ENCODE results near the gene LONP1. TPM values are rescaled to one million over a fixed set of nuclear protein-coding genes. Genes with fewer than 3 reads are reported as not detected.

LONP1 gene
- polyA plus RNA-seq, 1 of the 3 experiments (the other 2 are of a cell fraction), result 111 TPM

DNA sequence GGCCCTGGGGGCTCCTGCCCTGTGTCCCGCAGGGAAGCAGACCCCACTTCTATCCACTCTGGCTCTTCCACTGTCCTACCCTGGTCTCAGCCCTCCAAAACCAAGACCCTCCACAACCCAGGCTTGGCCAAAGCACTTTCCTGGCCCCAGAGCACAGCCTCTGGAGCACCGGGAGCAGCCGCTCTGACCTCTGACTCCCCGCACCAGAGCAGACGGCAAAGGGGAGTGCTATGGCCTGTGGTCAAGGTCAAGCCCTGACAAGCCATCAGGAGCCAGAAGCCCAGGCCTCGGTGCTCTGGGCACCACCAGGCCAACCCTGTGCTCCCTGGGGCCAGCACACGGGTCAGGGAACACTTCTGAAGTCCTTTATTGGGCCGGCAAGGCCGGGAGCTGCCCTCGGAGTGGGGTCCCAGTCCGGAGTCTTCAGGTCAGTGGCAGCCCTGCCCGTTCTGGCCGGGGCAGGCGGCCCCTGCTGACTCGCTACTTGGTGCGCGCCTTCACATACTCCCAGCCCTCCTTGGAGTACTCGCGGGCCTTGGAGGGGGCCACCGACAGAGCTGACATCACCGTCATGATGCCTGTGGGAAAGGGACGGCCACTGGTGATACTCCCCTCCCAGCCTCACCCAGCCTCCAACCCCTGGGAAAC, 41.8 kb downstream of the LONP1 start:
- WGBS (ENCODE audit: low lambda C conversion rate), result 96% methylated on average over 5 of the region's 22 CpGs
- DNase-seq, result no peak
- Histone ChIP-seq H4K20me1 (ENCODE audit: insufficient read depth) (no peaks in the 10 kb centered on the region), H3K4me1 (ENCODE audit: control insufficient read depth in 1 of 2, insufficient read depth in 2 of 2, low read depth in 1 of 2, low read length in 1 of 2) (peaks cover 4 to 21% of the 10 kb centered on the region in 2 experiments; a peak in 1 of 4 replicates), H3K36me3 (replicated peaks in 1 of 2; ENCODE audit: control insufficient read depth in 1 of 2, insufficient read depth in 2 of 2, low read length in 1 of 2) (no peaks in the 10 kb centered on the region), H3K4me3 (ENCODE audit: low read depth in 2 of 2, low read length in 1 of 2) (no peak overlapping the region), H2AFZ (ENCODE audit: low read depth) (no peak overlapping the region), H3K9me3 (no peaks in the 10 kb centered on the region), H3K9me2 (no peaks in the 10 kb centered on the region), H3K4me2 (no peak overlapping the region), H3K27me3 (ENCODE audit: insufficient read depth) (no peaks in the 10 kb centered on the region), H3K27ac (ENCODE audit: low read depth in 2 of 2, low read length in 1 of 2) (no peak overlapping the region), H3K9ac (no peak overlapping the region), H3K79me2 (ENCODE audit: insufficient read depth) (peaks cover 17% of the 10 kb centered on the region), H3F3A (replicated peaks; ENCODE audit: insufficient read depth) (no peaks in the 10 kb centered on the region)
- CTCF ChIA-PET, result interaction anchor here (2.4 kb wide), 1 partner anchor 11 kb away, joined by 6 read pairs; the partner anchor contains the start of gene RPL36
- POLR2A ChIA-PET, result no interaction called here
- TF ChIP-seq EZH2phosphoT487 (IDR thresholded peaks at IDR 0.05; ENCODE audit: borderline replicate concordance, low read depth) (no peak), RXRA (IDR thresholded peaks at IDR 0.05; ENCODE audit: borderline replicate concordance, low read depth) (no peak), POLR2AphosphoS5 (IDR thresholded peaks at IDR 0.05; ENCODE audit: low read depth, low read length) (no peak), SMC3 (IDR thresholded peaks at IDR 0.05; ENCODE audit: low read depth, low read length) (no peak), MEF2A (IDR thresholded peaks at IDR 0.05; ENCODE audit: borderline replicate concordance, low read depth) (no peak), FOXM1 (IDR thresholded peaks at IDR 0.05; ENCODE audit: low read depth) (no peak), NRF1 (IDR thresholded peaks at IDR 0.05; ENCODE audit: low read depth, low read length) (no peak), TCF12 (IDR thresholded peaks at IDR 0.05) (no peak), RCOR1 (IDR thresholded peaks at IDR 0.05; ENCODE audit: low read length) (no peak), GATA2 (CRISPR knock-in tag; IDR thresholded peaks at IDR 0.05) (no peak), MXI1 (IDR thresholded peaks at IDR 0.05; ENCODE audit: low read depth, low read length) (no peak), EP300 (IDR thresholded peaks at IDR 0.05; ENCODE audit: borderline replicate concordance in 1 of 2, low read depth in 1 of 2, low read length in 1 of 2) (no peak), FOXJ3 (CRISPR knock-in tag; IDR thresholded peaks at IDR 0.05) (no peak), YY1 (IDR thresholded peaks at IDR 0.05; ENCODE audit: low read depth) (no peak)
- TF ChIP-seq, protein P1, sequence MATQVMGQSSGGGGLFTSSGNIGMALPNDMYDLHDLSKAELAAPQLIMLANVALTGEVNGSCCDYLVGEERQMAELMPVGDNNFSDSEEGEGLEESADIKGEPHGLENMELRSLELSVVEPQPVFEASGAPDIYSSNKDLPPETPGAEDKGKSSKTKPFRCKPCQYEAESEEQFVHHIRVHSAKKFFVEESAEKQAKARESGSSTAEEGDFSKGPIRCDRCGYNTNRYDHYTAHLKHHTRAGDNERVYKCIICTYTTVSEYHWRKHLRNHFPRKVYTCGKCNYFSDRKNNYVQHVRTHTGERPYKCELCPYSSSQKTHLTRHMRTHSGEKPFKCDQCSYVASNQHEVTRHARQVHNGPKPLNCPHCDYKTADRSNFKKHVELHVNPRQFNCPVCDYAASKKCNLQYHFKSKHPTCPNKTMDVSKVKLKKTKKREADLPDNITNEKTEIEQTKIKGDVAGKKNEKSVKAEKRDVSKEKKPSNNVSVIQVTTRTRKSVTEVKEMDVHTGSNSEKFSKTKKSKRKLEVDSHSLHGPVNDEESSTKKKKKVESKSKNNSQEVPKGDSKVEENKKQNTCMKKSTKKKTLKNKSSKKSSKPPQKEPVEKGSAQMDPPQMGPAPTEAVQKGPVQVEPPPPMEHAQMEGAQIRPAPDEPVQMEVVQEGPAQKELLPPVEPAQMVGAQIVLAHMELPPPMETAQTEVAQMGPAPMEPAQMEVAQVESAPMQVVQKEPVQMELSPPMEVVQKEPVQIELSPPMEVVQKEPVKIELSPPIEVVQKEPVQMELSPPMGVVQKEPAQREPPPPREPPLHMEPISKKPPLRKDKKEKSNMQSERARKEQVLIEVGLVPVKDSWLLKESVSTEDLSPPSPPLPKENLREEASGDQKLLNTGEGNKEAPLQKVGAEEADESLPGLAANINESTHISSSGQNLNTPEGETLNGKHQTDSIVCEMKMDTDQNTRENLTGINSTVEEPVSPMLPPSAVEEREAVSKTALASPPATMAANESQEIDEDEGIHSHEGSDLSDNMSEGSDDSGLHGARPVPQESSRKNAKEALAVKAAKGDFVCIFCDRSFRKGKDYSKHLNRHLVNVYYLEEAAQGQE (IDR thresholded peaks at IDR 0.05; ENCODE audit: low read depth, low read length), result no peak
- TF ChIP-seq, protein P2, sequence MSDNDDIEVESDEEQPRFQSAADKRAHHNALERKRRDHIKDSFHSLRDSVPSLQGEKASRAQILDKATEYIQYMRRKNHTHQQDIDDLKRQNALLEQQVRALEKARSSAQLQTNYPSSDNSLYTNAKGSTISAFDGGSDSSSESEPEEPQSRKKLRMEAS (IDR thresholded peaks at IDR 0.05; ENCODE audit: low read depth), result no peak
- TF ChIP-seq, protein P3, sequence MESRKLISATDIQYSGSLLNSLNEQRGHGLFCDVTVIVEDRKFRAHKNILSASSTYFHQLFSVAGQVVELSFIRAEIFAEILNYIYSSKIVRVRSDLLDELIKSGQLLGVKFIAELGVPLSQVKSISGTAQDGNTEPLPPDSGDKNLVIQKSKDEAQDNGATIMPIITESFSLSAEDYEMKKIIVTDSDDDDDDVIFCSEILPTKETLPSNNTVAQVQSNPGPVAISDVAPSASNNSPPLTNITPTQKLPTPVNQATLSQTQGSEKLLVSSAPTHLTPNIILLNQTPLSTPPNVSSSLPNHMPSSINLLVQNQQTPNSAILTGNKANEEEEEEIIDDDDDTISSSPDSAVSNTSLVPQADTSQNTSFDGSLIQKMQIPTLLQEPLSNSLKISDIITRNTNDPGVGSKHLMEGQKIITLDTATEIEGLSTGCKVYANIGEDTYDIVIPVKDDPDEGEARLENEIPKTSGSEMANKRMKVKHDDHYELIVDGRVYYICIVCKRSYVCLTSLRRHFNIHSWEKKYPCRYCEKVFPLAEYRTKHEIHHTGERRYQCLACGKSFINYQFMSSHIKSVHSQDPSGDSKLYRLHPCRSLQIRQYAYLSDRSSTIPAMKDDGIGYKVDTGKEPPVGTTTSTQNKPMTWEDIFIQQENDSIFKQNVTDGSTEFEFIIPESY (IDR thresholded peaks at IDR 0.05; ENCODE audit: borderline replicate concordance, low read depth), result no peak
- TF ChIP-seq, protein P4, sequence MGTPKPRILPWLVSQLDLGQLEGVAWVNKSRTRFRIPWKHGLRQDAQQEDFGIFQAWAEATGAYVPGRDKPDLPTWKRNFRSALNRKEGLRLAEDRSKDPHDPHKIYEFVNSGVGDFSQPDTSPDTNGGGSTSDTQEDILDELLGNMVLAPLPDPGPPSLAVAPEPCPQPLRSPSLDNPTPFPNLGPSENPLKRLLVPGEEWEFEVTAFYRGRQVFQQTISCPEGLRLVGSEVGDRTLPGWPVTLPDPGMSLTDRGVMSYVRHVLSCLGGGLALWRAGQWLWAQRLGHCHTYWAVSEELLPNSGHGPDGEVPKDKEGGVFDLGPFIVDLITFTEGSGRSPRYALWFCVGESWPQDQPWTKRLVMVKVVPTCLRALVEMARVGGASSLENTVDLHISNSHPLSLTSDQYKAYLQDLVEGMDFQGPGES (IDR thresholded peaks at IDR 0.05; ENCODE audit: low read depth, low read length), result no peak
- TF ChIP-seq, protein P5, sequence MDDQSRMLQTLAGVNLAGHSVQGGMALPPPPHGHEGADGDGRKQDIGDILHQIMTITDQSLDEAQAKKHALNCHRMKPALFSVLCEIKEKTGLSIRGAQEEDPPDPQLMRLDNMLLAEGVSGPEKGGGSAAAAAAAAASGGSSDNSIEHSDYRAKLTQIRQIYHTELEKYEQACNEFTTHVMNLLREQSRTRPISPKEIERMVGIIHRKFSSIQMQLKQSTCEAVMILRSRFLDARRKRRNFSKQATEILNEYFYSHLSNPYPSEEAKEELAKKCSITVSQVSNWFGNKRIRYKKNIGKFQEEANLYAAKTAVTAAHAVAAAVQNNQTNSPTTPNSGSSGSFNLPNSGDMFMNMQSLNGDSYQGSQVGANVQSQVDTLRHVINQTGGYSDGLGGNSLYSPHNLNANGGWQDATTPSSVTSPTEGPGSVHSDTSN (IDR thresholded peaks at IDR 0.05), result no peak
- TF ChIP-seq, protein P6, sequence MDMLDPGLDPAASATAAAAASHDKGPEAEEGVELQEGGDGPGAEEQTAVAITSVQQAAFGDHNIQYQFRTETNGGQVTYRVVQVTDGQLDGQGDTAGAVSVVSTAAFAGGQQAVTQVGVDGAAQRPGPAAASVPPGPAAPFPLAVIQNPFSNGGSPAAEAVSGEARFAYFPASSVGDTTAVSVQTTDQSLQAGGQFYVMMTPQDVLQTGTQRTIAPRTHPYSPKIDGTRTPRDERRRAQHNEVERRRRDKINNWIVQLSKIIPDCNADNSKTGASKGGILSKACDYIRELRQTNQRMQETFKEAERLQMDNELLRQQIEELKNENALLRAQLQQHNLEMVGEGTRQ (IDR thresholded peaks at IDR 0.05; ENCODE audit: borderline replicate concordance, low read depth, low read length), result no peak
